GM10266 (cell line): ENCODE measurements around the gene FZR1.

Source experiments
- DNase-seq: peaks from one replicate; pipeline ENCODE4 v3.0.0; 2012; ENCODE audit errors: extremely low spot score
- CTCF ChIP-seq: IDR thresholded peaks from 2 replicates; pipeline ENCODE4 v1.5.1; 2012; ENCODE audit warnings: mild to moderate bottlenecking, low read depth; ENCODE audit not compliant: control insufficient read depth, insufficient read depth; ENCODE audit errors: missing control alignments

FZR1 gene

DNA sequence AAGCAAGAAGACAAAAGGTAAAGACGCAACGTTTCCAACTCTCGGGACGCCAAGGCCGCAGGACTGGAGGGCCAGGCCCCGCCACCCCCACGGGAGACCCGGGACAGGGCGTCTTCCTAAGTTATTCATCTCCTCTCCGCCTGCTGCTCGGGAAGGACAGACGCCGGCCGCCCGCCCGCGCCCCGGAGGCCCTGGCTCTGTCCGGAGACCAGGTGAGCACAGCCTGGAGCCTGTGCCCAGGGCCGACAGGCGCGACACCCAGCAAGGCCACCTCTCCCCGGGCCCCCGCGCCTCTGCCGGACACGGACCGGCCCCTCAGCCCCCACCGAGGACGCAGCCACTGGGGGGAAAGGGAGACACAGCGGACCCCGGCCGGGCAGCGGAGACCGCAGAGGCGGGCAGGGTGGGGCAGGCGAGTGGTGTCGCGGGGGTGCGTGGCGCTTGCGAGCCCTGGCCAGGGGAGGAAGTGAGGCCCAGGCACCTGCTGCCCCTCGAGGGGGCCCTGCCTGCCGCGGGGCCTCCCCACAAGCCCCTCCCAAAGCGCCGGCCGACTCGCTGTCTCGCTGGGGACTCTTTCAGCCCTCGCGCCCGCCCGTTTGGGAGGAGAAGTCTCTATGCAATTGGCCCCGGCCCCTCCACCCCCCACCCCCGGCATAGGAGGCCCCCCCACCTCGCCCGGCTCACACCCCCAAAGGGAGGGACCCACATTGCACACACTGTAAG lies 43.0 kb upstream of the FZR1 start:
- TF ChIP-seq CTCF: no peak
- DNase-seq: no peak

DNA sequence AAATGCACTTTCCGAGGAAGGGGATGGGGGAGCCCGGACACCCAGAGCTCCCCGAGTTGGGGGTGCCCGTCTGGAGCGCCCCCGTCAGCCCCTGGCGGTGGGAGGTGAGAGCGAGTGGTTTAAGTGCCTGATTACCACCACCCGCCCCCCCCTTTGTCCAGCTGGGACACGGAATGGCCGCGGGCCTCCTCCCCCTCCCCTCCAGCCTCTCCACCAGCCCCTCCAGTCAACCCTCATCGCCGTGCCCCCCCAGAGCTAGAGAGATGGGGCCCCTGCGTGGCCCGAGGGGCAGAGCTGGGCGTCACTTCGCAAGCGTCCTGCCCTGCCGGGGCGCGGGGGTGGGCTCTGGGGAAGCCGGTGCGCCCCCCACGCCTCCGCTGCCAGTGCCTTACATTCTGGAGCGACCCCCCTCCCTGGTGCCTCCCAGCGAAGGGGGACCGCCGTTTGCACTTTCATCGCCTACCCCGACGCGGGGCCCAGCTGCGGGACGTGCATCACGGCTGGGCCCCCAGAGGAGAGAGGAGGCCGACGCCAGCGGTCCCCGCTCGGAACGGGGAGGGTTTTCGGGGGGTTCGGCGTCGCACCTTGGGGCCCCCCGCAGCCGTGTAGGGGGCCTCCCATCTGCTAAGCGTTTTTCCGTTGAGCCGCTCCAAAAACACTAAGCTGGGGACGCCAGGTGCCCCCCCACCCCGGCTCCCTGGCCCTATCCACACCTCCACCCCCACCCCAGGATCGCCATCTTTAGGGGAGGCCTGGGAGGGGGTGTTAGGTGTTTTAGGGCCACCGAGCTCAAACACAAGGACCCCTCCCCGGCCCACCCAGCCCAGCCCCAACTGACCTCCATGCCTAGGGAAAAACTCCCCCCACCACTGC lies 42.2 kb upstream of the FZR1 start:
- TF ChIP-seq CTCF: no peak
- no peak for DNase-seq

- no peak for TF ChIP-seq CTCF
- no peak for DNase-seq
Measured at GRCh38 chr19:3464587-3465235, 41.4 kb upstream of the FZR1 start.

GRCh38 chr19:3465552-3465951 lies 40.6 kb upstream of the FZR1 start:
- no peak for DNase-seq
- no peak for TF ChIP-seq CTCF

DNA sequence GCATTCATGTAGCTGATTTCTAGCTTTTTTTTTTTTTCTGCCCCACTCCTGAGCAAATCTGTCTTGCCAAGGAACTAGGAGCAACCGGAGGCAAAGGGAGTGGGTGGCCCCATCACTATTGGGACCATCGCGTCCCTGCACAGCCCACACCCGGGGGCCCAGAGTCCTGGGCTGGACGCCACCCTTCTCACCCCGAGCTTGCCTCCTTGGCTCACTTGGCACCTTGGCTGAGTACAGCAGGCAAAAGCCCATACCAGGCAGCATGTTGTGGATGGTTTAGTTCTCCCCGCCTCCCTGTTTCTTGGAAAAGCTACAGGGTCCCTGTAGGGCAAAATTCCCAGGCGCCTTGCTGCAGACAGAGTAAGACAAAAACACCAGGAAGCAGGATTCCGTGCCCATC lies 39.5 kb upstream of the FZR1 start:
- no peak for TF ChIP-seq CTCF
- no peak for DNase-seq

DNA sequence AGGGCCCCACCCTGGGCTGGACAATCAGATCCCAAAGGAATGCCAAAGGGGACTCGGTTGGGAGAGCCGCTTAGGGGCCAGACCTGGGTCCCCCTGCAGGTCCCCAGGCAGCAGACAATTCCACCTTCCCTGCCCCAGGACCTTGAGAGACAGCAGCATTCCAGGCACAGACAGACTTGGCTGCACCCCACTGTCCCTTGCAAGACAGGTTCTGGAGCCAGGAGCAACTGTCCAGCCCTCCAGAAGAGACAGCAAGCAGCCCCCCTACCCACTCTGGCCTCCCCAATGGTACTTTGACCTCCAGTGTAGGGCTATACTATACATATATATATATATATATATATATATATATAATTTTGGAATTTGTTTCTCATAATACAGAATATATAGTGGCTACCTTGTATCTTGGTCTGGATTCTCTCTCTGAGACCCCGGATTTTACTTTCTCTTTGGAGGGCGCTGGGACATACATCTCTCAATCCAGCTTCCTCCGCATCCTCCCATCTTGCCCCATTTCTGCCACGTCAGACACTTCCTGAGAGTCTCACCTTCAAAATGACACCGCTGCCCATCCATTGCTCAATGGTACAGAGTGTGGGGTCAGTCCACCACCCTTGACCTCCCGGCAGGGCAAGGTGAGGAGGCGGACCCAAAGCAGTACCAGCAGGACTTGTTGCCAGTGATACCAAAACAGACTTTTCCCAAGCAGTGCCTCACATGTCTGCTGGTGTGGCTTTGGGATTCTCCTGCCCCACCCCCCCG lies 38.5 kb upstream of the FZR1 start:
- no peak for DNase-seq

More for the DNA sequence above, 38.5 kb upstream of the FZR1 start:
- TF ChIP-seq CTCF: no peak
